HG02642 (cell line): ENCODE data around the gene TRAFD1.
"Not testable (repeated sequence)": the region's sequence is repeated elsewhere in the genome, so short reads cannot be mapped to it uniquely, and the experiment has no call there.

ENCODE experiments used
- ATAC-seq: cut with Tn5 transposase; IDR thresholded peaks from one replicate; pipeline ENCODE4 v1.9.1; 2021; ENCODE audit warnings: mild to moderate bottlenecking; ENCODE audit not compliant: unreplicated experiment, poor library complexity

Gene TRAFD1

GRCh38 chr12:112125250-112125999, at the start of gene TRAFD1:
TRAFD1 (plus strand) TSS chr12:112125560; CDS start chr12:112130523, 4,963 bp downstream.
- ATAC-seq: peak; percentile 96

- no peak for ATAC-seq
Measured at GRCh38 chr12:112087055-112087850, 38.1 kb upstream of the TRAFD1 start.

- ATAC-seq: no peak
Measured at GRCh38 chr12:112087851-112088250, 37.5 kb upstream of the TRAFD1 start.

- ATAC-seq: no peak
Measured at GRCh38 chr12:112091563-112091962, 33.8 kb upstream of the TRAFD1 start.

- peak; percentile 69 for ATAC-seq
Measured at GRCh38 chr12:112096070-112096469, 29.3 kb upstream of the TRAFD1 start.

GRCh38 chr12:112096667-112097066, 28.7 kb upstream of the TRAFD1 start:
- peak; percentile 22 for ATAC-seq

- no peak for ATAC-seq
Measured at GRCh38 chr12:112097641-112098040, 27.7 kb upstream of the TRAFD1 start.

- ATAC-seq: not testable (repeated sequence)
Measured at GRCh38 chr12:112100500-112100899, 24.9 kb upstream of the TRAFD1 start.

- no peak for ATAC-seq
Measured at GRCh38 chr12:112102127-112102526, 23.2 kb upstream of the TRAFD1 start.

GRCh38 chr12:112102746-112103145, 22.6 kb upstream of the TRAFD1 start:
- ATAC-seq: not testable (repeated sequence)

- no peak for ATAC-seq
Measured at GRCh38 chr12:112103758-112104503, 21.4 kb upstream of the TRAFD1 start.

- ATAC-seq: no peak
Measured at GRCh38 chr12:112105891-112106290, 19.5 kb upstream of the TRAFD1 start.

- ATAC-seq: peak; percentile 8
Measured at GRCh38 chr12:112107306-112108201, 17.8 kb upstream of the TRAFD1 start.

- peak; percentile 77 for ATAC-seq
Measured at GRCh38 chr12:112108202-112109079, 16.9 kb upstream of the TRAFD1 start, which contains the start of gene NAA25. NAA25 (minus strand) TSS chr12:112108783; CDS start chr12:112108773, 10 bp downstream.

GRCh38 chr12:112110787-112111662, 14.3 kb upstream of the TRAFD1 start:
- ATAC-seq: not testable (repeated sequence)

GRCh38 chr12:112111931-112112330, 13.4 kb upstream of the TRAFD1 start:
- ATAC-seq: no peak

GRCh38 chr12:112112409-112113133, 12.8 kb upstream of the TRAFD1 start:
- ATAC-seq: no peak
